NCI-H146 treated with DMSO at 0.1 percent for 48 hours (cell line): ENCODE measurements around the gene CFAP410.

Source experiments
- DNase-seq: peaks from one replicate; lab custom pipeline; 2025; ENCODE audit not compliant: unreplicated experiment; lab: John Stamatoyannopoulos, UW

The CFAP410 gene

DNA sequence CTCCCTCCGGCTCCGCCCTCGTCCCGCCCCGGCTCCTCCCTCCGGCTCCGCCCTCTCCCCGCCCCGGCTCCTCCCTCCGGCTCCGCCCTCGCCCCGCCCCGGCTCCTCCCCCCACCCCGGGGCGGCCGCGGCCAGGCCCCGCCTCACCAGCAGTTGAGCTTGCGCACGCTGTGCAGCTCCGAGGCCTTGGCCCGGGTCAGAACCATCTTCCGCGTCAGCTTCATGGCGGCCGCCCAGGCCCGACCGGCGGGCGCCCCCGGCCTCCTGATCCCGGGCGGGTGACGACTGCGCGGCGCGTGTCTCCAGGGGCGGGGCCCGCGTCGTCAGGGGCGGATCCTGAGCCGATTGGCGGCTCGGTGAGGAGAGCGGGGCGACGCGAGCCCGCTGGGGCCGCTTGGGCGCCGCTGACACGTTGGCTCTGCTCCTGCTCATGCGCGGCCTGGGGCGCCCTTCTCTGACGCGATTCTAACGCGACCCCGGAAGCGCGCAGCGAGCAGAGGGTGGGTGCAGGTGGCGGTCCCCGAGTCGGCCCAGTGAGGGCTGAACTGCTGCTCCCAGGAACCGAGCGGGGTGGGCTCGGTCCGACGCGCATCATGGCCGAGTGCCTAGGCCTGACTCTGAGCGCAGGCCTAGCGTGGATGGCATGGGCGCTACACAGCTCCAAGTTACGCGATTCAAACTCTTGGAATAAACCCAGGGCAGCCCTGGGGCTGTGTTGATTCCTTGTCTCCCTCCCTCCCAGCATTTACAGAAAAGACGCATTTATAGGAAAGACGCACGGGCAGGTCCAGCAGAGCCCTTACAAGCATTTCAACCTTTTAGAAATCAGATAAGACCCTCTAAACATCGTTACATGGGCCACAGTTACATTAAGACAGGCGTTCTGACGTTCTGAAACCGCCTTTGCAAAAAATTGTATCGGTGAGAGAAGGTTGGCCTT, at the start of gene CFAP410:
TSS of gene CFAP410 (minus strand) at position 420 of the 940 bp plus-strand sequence. CDS start at position 224, 196 bp downstream.
- peak; percentile 67 for DNase-seq

DNA sequence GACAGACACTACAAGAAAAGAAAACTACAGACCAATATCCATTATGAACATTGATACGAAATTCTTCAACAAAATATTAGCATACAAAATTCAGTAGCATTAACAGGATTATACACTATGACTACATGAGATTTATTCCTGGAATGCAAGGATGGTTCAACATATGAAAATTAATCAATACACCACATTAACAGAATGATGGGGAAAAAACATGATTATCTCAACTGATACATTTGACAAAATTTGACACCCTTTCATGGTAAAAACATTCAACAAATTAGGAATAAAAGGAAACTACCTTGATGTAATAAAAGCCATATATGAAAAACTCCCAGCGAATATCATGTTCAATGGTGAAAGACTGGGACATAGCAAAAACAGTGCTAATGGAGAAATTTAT, 45.8 kb upstream of the CFAP410 start:
- no peak for DNase-seq

DNA sequence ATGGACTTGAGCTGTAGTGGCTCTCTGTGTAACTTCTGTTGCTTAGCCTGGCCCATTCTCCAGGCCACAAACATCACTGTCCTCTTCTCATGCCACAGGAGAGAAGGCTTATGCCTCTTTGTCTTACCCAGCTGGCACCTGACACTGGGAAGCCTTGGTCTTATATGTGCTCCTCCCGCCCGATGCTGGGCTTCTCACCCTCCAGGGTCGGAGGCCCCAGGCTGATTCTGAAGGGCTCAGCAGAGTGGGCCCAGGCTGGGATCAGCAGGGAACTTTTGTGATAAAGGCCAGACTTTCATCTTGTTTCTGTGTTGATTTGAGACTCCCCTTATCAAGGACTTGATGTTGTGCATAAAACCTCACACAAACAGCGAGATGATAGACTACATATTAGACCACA, 44.0 kb upstream of the CFAP410 start:
- no peak for DNase-seq

DNA sequence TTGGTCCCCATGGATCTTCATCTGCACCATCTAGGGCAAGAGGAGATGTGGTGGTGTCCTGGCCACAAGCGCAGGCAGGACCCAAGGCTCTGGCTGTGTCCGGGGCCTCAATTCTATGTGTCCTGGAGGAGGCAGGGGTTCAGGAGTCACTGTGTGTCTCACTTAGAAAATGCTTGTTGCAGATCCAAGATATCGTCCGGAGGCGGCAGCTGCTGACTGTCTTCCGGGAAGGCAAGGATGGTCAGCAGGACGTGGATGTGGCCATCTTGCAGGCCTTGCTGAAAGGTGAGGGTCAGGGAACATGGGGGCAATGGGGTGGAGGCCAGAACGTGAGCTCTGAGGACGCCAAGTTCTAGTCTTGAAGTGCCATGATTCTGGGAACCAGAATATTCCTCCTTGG, 43.3 kb upstream of the CFAP410 start:
- DNase-seq: no peak

DNA sequence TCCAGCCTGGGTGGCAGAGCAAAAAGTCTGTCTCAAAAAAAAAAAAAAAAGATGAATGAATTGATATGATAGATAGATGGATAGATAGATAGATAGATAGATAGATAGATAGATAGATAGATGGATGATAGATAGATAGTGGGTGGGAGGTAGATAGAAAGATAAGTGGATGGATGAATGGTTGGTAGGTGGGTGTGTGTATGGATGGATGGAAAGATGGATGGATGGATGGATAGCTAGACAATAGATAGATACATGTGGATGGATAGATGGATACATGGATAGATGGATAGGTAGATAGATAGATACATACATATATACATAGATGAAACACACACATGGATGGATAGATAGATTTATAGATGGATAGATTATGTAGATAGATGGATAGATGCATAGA, 42.7 kb upstream of the CFAP410 start:
- DNase-seq: no peak

DNA sequence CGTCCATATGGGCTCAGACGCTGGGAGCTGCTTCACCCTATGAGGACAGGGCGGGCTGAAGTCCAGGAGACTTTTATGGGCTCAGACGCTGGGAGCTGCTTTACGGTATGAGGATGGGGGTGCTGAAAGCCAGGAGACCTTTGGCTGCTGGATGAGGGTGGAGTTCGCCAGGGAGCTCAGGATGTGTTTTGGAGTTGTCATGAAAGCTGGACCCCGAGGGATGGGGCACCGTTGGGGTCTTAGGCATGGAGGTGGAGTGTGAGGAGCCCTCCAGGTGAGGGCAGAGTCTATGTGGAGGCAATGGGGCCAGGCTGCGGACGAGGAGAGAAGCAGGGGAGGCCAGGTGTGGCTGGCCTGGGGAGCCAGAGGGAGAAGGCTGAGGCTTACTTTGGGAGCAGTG, 41.7 kb upstream of the CFAP410 start:
- no peak for DNase-seq

DNA sequence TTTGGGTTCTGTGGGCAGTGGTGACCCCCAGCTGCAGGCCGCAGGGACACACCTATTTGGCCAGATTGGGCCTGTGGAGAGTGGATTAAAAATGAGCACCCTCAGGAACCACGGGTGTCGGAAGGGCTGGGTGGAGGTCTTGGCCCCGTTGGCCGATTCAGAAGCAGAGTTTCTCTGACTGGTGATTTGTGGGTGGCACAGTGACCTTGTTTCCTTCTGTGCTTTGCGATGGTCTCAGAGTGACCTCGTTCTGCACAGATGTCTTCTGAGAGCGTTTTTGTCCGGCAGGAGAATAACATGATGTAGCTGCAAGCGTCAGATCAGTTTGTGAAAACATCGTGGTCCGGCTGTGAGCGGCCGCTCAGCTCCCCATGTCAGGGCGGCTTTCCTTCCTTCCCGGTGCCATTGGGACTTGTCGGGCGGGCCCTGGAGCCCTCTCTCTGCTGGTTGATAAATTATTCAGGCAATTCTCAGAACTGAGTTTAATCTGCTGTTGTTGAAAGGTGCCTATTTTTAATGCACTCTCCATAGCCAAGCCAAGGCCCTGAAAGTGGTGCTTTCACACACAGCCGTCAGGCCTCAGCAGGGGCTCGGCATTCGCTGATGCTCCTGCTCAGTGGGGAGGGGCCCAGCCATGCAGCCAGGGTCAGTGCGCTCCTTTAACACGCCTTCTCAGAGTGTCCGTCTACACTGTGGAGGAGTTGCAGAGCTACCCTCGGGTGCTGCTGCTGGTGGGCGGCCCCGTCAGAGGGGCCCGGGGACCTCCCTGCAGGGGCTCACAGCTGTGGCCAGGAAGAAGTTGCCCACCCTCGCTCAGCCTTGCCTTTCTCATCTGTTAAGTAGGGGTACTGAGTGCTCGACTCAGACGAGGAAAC, 41.0 kb upstream of the CFAP410 start:
- DNase-seq: no peak

DNA sequence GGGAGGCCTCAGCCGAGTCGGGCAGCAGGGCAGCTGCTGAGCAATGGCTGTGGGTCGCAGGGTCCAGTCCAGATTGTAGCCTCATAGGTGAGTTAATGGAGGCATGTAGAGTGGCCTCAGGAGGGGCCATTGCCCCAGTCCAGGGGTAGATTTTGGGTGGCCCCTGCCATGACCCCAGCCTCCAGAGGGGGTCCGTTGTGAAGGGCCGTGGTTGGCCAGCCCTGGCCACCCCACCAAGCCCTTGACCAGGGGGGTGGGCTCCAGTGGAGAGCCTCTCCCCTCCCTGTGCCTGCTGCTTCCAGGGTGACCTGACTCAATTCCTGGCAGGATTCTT, 40.3 kb upstream of the CFAP410 start:
- no peak for DNase-seq

DNA sequence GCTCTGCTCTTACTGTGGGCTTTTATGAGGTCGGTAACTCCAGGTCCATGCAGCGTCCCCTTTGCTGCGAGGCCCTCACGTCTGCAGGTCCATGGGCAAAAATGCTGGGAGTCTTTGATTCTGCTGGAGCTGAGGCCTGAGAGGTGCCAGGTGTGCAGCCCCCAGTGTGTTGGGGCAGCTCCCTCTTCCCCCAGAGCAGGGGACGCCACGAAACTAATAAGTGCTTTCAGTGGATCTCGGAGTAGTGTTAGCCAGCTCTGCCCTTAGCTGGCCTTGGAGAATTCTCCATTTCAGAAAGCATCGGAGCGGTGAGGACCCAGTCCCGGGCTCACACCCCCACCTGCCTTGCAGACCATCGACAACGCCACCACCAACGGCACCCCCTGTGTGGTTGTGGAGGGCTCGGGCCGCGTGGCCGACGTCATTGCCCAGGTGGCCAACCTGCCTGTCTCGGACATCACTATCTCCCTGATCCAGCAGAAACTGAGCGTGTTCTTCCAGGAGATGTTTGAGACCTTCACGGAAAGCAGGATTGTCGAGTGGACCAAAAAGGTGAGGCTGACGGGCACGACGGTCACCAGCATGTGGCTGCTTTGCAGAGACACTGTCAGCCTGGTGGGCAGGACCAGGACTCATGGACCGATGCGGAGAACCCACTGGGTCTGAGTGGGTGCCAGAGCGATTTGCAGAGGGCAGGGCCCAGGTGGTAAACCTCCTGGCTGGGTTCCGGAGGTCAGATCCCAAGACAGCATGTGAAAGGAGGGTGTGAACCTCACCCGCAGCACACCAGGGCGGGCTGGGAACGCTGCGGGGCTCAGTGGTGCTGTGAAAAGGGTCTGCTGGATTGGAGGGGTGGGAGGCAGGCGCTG, 39.7 kb upstream of the CFAP410 start:
- DNase-seq: no peak

DNA sequence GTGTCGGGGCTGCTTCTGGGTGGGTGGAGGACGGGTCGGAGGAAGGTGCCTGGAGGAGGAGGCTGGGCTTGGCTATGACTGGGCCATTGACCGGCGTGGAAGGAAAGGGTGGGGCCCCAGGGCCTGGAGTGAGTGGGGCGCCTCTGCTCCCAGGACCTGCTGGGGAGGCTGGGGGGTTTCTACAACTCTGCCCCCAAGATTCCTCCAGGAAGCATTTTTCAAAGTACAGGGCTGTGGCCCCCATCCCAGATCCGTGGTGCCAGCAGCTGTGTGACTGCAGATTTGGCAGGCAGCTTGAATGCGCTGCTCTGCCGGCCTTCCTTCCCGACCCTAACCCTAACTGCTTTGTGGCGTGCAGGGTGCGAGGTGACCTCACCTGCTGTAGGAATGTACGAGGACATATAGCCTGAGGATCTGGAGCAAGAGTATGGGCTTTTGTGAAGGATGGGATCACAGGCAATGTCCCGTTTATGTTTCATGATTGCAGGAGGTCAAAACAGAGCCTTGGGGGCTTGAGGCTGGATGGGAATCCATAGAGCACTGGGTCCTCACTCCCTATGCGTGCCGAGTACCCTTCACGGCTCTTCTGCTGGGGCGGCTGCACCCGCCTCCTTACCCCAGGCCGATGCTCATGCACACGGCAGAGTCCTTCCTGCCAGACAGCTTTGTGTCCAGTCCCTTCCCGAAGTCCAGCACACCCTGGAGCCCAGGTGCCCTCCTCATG, 38.9 kb upstream of the CFAP410 start:
- DNase-seq: no peak

DNA sequence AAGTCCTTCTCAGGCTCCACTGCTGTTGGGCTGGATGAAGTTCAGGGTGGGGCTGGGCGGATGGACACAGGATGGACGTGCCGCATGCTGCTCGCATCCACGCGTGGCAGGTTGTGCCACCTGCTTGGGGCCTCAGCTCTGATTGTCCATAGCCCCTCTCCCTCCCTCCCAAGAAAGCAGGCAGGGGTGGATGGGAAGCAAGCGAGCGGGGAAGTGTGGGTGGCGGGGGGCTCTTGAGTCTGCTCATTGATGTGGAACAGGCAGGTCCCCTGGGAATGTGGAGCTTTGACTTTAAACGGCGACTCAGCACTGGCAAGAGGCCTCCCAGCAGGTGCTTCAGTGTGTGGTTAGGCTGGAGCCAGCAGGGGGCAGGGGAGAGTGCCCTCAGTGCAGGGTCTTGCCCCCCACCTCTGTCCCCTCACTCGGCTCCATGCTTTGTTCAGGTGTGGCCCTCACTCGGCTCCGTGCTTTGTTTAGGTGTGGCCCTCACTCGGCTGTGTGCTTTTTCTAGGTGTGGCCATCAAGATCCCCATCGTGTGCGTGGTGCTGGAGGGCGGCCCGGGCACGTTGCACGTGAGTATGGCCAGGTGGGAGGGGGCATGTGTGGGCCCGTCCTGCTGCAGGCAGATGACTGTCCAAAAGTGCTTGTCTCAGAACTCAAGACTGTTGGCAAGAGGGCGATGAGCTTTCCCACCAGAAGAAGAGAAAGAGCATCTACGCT, 38.2 kb upstream of the CFAP410 start:
- no peak for DNase-seq

DNA sequence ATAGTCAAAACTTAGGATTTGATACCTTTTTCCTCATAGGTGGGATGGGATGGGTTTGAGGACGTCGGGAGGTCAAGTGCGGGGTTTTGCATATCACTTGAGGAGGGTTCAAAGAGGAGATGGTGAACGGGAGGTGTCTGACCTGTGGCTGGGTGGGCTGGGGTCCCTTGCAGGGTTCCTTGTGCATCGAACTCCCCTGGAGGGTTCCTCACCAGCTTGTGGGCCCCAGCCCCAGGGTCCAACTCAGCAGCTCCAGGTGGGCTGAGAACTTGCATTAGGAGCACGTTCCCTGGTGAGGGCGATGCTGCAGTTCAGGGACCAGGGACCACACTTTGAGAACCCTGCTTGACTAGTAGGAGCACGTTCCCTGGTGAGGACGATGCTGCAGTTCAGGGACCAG, 37.4 kb upstream of the CFAP410 start:
- DNase-seq: no peak

DNA sequence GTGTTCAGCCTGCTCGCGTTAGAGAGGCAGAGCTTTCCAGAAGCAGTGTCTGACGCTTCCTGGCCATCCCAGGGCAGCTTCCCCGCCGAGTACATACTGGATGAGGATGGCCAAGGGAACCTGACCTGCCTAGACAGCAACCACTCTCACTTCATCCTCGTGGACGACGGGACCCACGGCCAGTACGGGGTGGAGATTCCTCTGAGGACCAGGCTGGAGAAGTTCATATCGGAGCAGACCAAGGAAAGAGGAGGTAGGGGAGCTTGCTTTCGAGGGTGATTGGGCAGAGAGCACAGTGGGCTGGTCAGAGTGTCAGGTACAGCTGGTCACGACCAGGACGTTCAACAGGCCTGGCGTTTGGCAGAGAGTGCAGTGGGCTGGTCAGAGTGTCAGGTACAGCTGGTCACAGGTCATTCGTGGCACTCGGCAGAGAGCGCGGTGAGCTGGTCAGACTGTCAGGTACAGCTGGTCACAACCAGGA, 36.6 kb upstream of the CFAP410 start:
- DNase-seq: no peak

DNA sequence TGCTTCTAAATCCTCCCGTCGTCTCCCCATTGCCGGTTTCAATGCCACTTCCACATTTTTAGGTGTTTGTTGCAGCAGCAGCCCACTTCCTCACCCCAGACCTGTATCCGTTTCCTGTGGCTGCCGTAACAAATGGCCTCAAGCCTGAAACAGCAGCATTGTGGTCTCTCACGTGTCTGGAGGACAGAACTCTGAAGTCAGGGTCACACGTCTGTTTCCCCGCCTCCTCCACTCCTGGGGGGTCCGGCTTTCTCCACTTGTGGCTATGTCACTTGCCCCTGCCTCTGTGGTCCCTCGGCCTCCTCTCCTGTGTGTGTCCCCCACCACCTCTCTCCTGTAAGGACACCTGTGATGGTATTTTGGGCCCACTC, 36.1 kb upstream of the CFAP410 start:
- DNase-seq: no peak

DNA sequence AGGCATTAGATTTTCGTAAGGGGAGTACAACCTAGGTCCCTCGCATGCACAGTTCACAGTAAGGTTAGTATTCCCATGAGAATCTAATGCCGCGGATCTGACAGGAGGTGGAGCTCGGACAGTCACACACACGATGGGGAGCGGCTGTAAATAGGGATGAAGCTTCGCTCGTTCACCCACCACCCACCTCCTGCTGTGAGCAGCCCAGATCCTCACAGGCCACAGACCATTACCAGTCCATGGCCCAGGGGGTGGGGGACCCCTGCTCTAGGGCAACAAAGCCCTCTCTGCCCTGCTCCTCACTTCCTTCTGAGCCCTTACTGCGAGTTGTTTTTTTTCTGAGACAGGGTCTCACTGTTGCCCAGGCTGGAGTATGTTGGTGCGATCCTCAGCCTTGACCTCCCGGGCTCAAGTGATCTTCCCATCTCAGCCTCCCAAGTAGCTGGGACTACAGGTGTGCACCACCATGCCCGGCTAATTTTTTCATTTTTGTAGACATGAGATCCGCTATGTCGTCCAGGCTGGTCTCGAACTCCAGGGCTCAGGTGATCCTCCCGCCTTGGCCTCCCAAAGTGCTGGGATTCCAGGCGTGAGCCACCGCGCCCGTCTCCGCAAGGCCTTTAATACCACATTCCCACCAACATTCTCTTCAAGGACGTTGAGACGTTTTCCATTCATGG, 35.6 kb upstream of the CFAP410 start:
- no peak for DNase-seq

DNA sequence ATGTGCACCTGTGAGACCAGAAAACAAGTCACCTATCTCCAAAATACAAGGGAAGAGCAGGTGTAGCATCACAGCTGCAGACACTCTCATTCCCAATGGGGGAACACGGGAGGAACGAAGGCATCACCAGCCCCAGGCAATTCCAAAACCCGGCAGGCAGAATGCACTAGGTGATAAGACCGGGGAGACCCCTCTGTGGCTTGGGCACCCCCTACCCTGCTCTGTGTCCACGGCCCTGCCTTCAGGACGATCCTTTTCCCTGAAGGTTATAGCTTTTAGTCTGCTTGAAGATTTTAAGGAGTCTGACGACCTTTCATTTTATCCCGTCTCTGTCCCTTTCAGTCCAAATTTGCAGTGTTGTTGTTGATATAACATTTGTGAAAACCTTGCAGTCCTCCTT, 33.4 kb upstream of the CFAP410 start:
- no peak for DNase-seq

DNA sequence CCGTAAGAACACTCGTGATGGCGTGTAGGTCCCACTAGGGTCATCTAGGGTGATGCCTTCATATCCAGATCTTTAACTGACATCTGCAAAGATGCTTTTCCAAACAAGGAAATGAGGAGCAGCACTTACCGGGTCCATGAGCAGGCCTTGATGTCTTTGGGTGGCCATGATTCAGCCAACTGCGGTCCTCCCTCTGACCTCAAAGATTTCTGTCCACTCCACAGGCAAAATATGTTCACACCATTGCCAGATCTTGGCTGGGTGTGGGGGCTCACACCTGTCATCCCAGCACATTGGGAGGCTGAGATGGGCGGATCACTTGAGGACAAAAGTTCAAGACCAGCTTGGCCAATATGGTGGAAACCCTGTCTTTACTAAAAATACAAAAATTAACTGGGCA, 32.4 kb upstream of the CFAP410 start:
- DNase-seq: no peak

DNA sequence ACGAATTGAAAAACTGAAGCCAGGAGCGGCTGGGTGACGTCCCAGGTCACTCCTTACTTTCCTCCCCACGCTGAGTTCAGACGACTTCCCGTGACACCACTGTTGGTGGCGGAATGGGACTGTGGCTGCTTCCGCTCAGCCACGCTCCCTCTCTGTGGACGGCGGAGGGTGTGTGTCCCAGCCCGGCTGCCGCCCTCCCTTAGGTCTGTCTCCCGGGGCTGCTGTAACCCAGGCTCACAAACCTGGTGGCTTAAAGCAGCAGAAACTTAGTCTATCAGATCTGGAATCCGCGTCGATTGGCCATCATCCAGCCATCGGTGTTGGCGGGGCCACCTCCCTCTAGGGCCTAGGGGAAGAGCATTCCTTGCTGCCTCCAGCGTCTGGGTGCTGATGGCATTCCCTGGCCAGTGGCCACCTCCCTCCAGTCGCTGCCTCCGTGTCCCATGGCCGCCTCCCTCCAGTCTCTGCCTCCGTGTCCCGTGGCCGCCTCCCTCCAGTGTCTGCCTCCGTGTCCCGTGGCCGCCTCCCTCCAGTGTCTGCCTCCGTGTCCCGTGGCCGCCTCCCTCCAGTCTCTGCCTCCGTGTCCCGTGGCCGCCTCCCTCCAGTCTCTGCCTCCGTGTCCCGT, 31.7 kb upstream of the CFAP410 start:
- DNase-seq: no peak
